Inferior parietal cortex (tissue), 1 donor: ENCODE data around the gene PPP1R13L.

Experiments
- DNase-seq: peaks from one replicate; pipeline ENCODE4 v3.0.0-alpha.2; 2016; ENCODE audit errors: extremely low spot score

PPP1R13L gene

GRCh38 chr19:45364696-45365095 lies 40.2 kb downstream of the PPP1R13L start:
- no peak for DNase-seq

GRCh38 chr19:45363861-45364459 lies 40.9 kb downstream of the PPP1R13L start:
- DNase-seq = no peak

- no peak for DNase-seq
Measured at GRCh38 chr19:45362291-45362690, 42.6 kb downstream of the PPP1R13L start.

- DNase-seq = no peak
Measured at GRCh38 chr19:45361608-45362007, 43.3 kb downstream of the PPP1R13L start.

- DNase-seq = no peak
Measured at GRCh38 chr19:45358213-45358792, 46.6 kb downstream of the PPP1R13L start.

GRCh38 chr19:45357445-45357783 lies 47.5 kb downstream of the PPP1R13L start:
- DNase-seq = no peak

- no peak for DNase-seq
Measured at GRCh38 chr19:45356760-45357444, 48.0 kb downstream of the PPP1R13L start.

- no peak for DNase-seq
Measured at GRCh38 chr19:45355910-45356309, 49.0 kb downstream of the PPP1R13L start.

GRCh38 chr19:45355402-45355801 lies 49.5 kb downstream of the PPP1R13L start:
- DNase-seq = no peak

- no peak for DNase-seq
Measured at GRCh38 chr19:45354241-45354842, 50.5 kb downstream of the PPP1R13L start.

- no peak for DNase-seq
Measured at GRCh38 chr19:45352914-45353796, 51.7 kb downstream of the PPP1R13L start.

GRCh38 chr19:45352471-45352870 lies 52.4 kb downstream of the PPP1R13L start:
- no peak for DNase-seq

GRCh38 chr19:45352062-45352461 lies 52.8 kb downstream of the PPP1R13L start:
- no peak for DNase-seq

GRCh38 chr19:45351401-45351952 lies 53.4 kb downstream of the PPP1R13L start:
- DNase-seq = no peak

- no peak for DNase-seq
Measured at GRCh38 chr19:45350477-45351058, 54.3 kb downstream of the PPP1R13L start.

- no peak for DNase-seq
Measured at GRCh38 chr19:45349430-45349941, 55.4 kb downstream of the PPP1R13L start.

- DNase-seq = no peak
Measured at GRCh38 chr19:45349126-45349415, 55.8 kb downstream of the PPP1R13L start.

- no peak for DNase-seq
Measured at GRCh38 chr19:45348367-45349125, 56.3 kb downstream of the PPP1R13L start.

GRCh38 chr19:45347570-45348366 lies 57.1 kb downstream of the PPP1R13L start:
- no peak for DNase-seq

GRCh38 chr19:45346449-45346848 lies 58.4 kb downstream of the PPP1R13L start:
- no peak for DNase-seq
